Measurements from ENCODE around the gene CLDND2. TPM values are rescaled to one million over a fixed set of nuclear protein-coding genes. Genes with fewer than 3 reads are reported as not detected.

CLDND2 gene
- total RNA-seq, 2 experiments from 2014 or later, result 0.60 to 0.84 TPM

DNA sequence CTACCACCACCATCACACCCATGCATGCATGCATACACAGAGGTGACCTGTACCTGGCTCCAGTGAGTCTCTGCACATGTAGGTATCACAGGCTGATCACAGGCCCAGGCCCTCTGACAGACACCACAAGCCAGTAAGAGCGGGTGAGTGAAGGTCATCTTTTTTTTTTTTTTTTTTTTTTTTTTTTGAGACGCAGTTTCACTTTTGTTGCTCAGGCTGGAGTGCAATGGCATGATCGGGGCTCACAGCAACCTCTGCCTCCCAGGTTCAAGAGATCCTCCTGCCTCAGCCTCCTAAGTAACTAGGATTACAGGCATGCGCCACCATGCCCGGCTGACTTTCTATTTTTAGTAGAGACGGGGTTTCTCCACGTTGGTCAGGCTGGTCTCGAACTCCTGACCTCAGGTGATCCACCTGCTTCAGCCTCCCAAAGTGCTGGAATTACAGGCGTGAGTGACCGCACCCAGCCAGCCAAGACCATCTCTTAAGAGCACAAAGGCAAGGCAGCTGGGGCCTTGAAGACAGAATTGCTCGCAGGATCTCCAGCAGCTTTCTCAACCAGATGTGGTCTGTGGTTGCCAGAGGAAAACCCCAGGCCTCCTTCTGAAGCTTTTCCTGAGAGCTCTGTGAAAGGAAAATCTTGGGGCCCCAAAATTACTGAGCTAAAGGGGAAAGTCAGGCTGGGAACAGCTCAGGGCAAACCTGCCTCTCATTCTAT, 6.9 kb upstream of the CLDND2 start:
- DNase-seq (peak in 5 of 14 experiments; percentile 5 to 70 (median 65)), ATAC-seq (ENCODE audit: poor library complexity) (no peak)
- no peaks in the 10 kb centered on the region for H3K36me3 ChIP-seq (ENCODE audit: insufficient read depth, low read length)
- no peak overlapping the region for H3K4me3 ChIP-seq (ENCODE audit: low read length)
- peaks cover 59% of the 10 kb centered on the region for H3K4me1 ChIP-seq (ENCODE audit: insufficient read depth, low read length)
- H3K27me3 ChIP-seq (ENCODE audit: control insufficient read depth in 1 of 2, insufficient read depth in 2 of 2, low read length in 2 of 2), result no peaks in the 10 kb centered on the region
- intact Hi-C loops (cut with DNase I, micrococcal nuclease), result no loop called here
- Mint-ChIP-seq H3K4me3 (peak overlapping the region; percentile 11), H3K27me3 (no peaks in the 10 kb centered on the region), H3K27ac (peak overlapping the region; percentile 2), H3K9me3 (peaks cover 3% of the 10 kb centered on the region), H3K4me1 (ENCODE audit: low read depth) (peaks cover 58% of the 10 kb centered on the region), H3K36me3 (ENCODE audit: low read depth) (no peaks in the 10 kb centered on the region)
- ChIA-PET POLR2A (interaction anchor here (1.1 kb wide), 1 partner anchor 21 kb away, joined by 3 read pairs; no protein-coding TSS in a partner anchor), CTCF (interaction anchor here (1.5 kb wide), 1 partner anchor 32 kb away, joined by 3 read pairs; no protein-coding TSS in a partner anchor)
- no peak for TF ChIP-seq CTCF (IDR thresholded peaks at IDR 0.05)
- peak overlapping the region in 1 of 2 donors; percentile 15 for H3K27ac ChIP-seq (ENCODE audit: low read depth in 1 of 2, low read length in 2 of 2)
- H3K9me3 ChIP-seq (ENCODE audit: control insufficient read depth in 1 of 2, insufficient read depth in 1 of 2, low read length in 2 of 2), result peaks cover 0 to 11% of the 10 kb centered on the region in 2 experiments

- no peaks in the 10 kb centered on the region for H3K27me3 ChIP-seq (ENCODE audit: control insufficient read depth in 1 of 2, insufficient read depth in 2 of 2, low read length in 2 of 2)
- DNase-seq (peak in 10 of 14 experiments; percentile 25 to 92 (median 42)), ATAC-seq (ENCODE audit: poor library complexity) (peak; percentile 48)
- peak within 1 kb of the TSS; percentile 45 for H3K4me3 ChIP-seq (ENCODE audit: low read length)
- Mint-ChIP-seq H3K4me1 (ENCODE audit: low read depth) (peaks cover 69% of the 10 kb centered on the region), H3K9me3 (no peaks in the 10 kb centered on the region), H3K27ac (peak within 1 kb of the TSS; percentile 84), H3K36me3 (ENCODE audit: low read depth) (no peaks in the 10 kb centered on the region), H3K4me3 (peak within 1 kb of the TSS; percentile 49), H3K27me3 (no peaks in the 10 kb centered on the region)
- H3K36me3 ChIP-seq (ENCODE audit: insufficient read depth, low read length), result no peaks in the 10 kb centered on the region
- ChIA-PET CTCF (no interaction called here), POLR2A (no interaction called here)
- TF ChIP-seq CTCF (IDR thresholded peaks at IDR 0.05), result no peak
- peaks cover 72% of the 10 kb centered on the region for H3K4me1 ChIP-seq (ENCODE audit: insufficient read depth, low read length)
- intact Hi-C loops (cut with DNase I, micrococcal nuclease), result no loop called here
- H3K9me3 ChIP-seq (ENCODE audit: control insufficient read depth in 1 of 2, insufficient read depth in 1 of 2, low read length in 2 of 2), result peaks cover 0 to 7% of the 10 kb centered on the region in 2 experiments
- peak within 1 kb of the TSS; percentile 41 to 62 for H3K27ac ChIP-seq (ENCODE audit: low read depth in 1 of 2, low read length in 2 of 2)
Measured at GRCh38 chr19:51372649-51373504, 4.1 kb upstream of the CLDND2 start, which contains the start of gene NKG7. Gene NKG7 (minus strand): TSS chr19:51372654. CDS start chr19:51372535, 119 bp downstream.

DNA sequence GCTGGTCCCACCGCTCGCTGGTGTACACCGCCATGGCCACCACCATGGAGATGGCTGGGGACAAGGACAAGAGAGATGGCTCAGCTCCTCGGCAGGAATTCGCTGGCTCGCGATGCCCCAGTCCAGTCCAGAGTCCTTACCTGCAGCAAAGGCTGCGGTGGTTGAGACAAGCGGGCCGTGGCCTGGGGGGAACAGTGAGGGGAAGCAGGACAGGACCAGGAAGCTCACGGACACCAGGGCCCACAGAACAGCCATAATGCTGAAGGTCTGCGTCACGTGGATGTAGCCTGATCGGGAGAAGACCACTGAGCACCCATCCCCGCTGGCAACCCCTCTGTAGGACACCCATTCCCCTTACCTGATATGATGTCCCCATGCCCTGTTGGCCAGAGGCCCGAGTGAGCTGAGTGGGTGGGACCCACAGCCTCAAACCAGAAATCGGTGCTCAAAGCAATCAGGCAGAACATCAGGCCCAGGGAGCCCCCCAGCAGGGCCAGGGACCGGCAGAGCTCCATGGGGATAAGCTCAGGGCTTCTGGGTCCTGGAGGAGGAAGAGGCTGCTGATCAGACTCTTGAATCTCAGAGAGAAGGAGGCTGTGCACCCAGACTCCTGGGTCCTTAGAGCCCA, 3.3 kb upstream of the CLDND2 start:
- H3K4me1 Mint-ChIP-seq (ENCODE audit: low read depth), result peaks cover 76% of the 10 kb centered on the region
- Histone ChIP-seq H3K27me3 (ENCODE audit: control insufficient read depth in 1 of 2, insufficient read depth in 2 of 2, low read length in 2 of 2) (no peaks in the 10 kb centered on the region), H3K36me3 (ENCODE audit: insufficient read depth, low read length) (no peaks in the 10 kb centered on the region), H3K9me3 (ENCODE audit: control insufficient read depth in 1 of 2, insufficient read depth in 1 of 2, low read length in 2 of 2) (peaks cover 0 to 7% of the 10 kb centered on the region in 2 experiments), H3K4me3 (ENCODE audit: low read length) (peak overlapping the region; percentile 45), H3K4me1 (ENCODE audit: insufficient read depth, low read length) (peaks cover 78% of the 10 kb centered on the region), H3K27ac (ENCODE audit: low read depth in 1 of 2, low read length in 2 of 2) (peak overlapping the region in 1 of 2 donors; percentile 62)
- H3K27ac Mint-ChIP-seq, result peak overlapping the region; percentile 84
- DNase-seq (no peak), ATAC-seq (ENCODE audit: poor library complexity) (no peak)
- no peak overlapping the region for H3K4me3 Mint-ChIP-seq
- intact Hi-C loops (cut with DNase I, micrococcal nuclease), result no loop called here
- CTCF ChIA-PET, result no interaction called here
- POLR2A ChIA-PET, result no interaction called here
- H3K27me3 Mint-ChIP-seq, result no peaks in the 10 kb centered on the region
- H3K36me3 Mint-ChIP-seq (ENCODE audit: low read depth), result no peaks in the 10 kb centered on the region
- no peaks in the 10 kb centered on the region for H3K9me3 Mint-ChIP-seq
- TF ChIP-seq CTCF (IDR thresholded peaks at IDR 0.05), result no peak
